NB4 (cell line): Measurements from ENCODE around the gene MORN1.

ENCODE experiments used
- DNase-seq: peaks from one replicate; pipeline ENCODE4 v3.0.0; 2010; ENCODE audit warnings: low read depth
- H3K4me3 ChIP-seq: one replicate; pipeline ENCODE4 v1.5.1; 2011; ENCODE audit warnings: mild to moderate bottlenecking, low read depth, low read length, moderate library complexity
- CTCF ChIP-seq: IDR thresholded peaks from one replicate; pipeline ENCODE4 v1.5.1; 2012; ENCODE audit warnings: low read depth, low read length
- MAX ChIP-seq: IDR thresholded peaks from 2 replicates; pipeline ENCODE4 v1.6.1; 2011; ENCODE audit warnings: low read depth, low read length
- MYC ChIP-seq: IDR thresholded peaks from 2 replicates; pipeline ENCODE4 v1.6.1; 2011; ENCODE audit warnings: low read depth, low read length
- POLR2A ChIP-seq: IDR thresholded peaks from 2 replicates; pipeline ENCODE4 v1.6.1; 2011; ENCODE audit warnings: mild to moderate bottlenecking; ENCODE audit not compliant: insufficient read length; ENCODE audit errors: extremely low read depth

The MORN1 gene

GRCh38 chr1:2314803-2315673, 76.3 kb downstream of the MORN1 start:
- TF ChIP-seq CTCF: peak; percentile 33
- TF ChIP-seq MYC: no peak
- peak; percentile 33 for DNase-seq
- H3K4me3 ChIP-seq: no peak overlapping the region

- H3K4me3 ChIP-seq: no peak overlapping the region
- no peak for TF ChIP-seq CTCF
- no peak for TF ChIP-seq MAX
- no peak for TF ChIP-seq MYC
- TF ChIP-seq POLR2A: no peak
- DNase-seq: no peak
These were observed 77.0 kb downstream of the MORN1 start for GRCh38 chr1:2314273-2314802.

GRCh38 chr1:2313651-2314261, 77.6 kb downstream of the MORN1 start:
- no peak for DNase-seq
- no peak for TF ChIP-seq MAX
- no peak for TF ChIP-seq CTCF
- no peak for TF ChIP-seq MYC
- no peak for TF ChIP-seq POLR2A
- H3K4me3 ChIP-seq: no peak overlapping the region

GRCh38 chr1:2312515-2313301, 78.6 kb downstream of the MORN1 start:
- TF ChIP-seq MYC (no peak), CTCF (no peak), MAX (no peak), POLR2A (no peak)
- no peak overlapping the region for H3K4me3 ChIP-seq
- no peak for DNase-seq

GRCh38 chr1:2312160-2312514, 79.2 kb downstream of the MORN1 start:
- TF ChIP-seq MAX (no peak), MYC (no peak), CTCF (no peak), POLR2A (no peak)
- no peak overlapping the region for H3K4me3 ChIP-seq
- no peak for DNase-seq
